SU-DHL-6 (cell line): ENCODE data around the gene LTO1.

ENCODE experiments used
- H2AFZ ChIP-seq: fragments of 200-600 bp; sonication (generic); 2 replicates; pipeline ENCODE4 v1.6.1; 2014; ENCODE audit warnings: low read depth, mild to moderate bottlenecking, moderate library complexity, mixed read lengths, antibody characterized with exemption, low read length; ENCODE audit not compliant: severe bottlenecking
- H3F3A ChIP-seq: fragments of 200-600 bp; shearing (Covaris generic); 2 replicates; pipeline ENCODE4 v1.6.0; 2016; ENCODE audit warnings: antibody characterized with exemption, mild to moderate bottlenecking; ENCODE audit not compliant: insufficient read depth
- H3K27ac ChIP-seq: fragments of 200-600 bp; sonication (generic); 2 replicates; pipeline ENCODE4 v1.5.1; 2016; ENCODE audit warnings: low read depth, mild to moderate bottlenecking, low read length, moderate library complexity, mixed read lengths
- H3K27me3 ChIP-seq: fragments of 200-600 bp; sonication (generic), shearing (Covaris generic); 2 replicates; pipeline ENCODE4 v1.6.0; 2014; ENCODE audit warnings: mild to moderate bottlenecking, low read length
- H3K36me3 ChIP-seq: fragments of 200-600 bp; sonication (generic); 2 replicates; pipeline ENCODE4 v1.6.1; 2014; ENCODE audit warnings: mild to moderate bottlenecking, low read length, mixed read lengths
- H3K4me2 ChIP-seq: fragments of 300-600, 200-600 bp; shearing (Covaris generic), sonication (generic); 2 replicates; pipeline ENCODE4 v1.6.0; 2014; ENCODE audit warnings: low read length, low read depth, mild to moderate bottlenecking; ENCODE audit not compliant: poor library complexity, severe bottlenecking
- H3K4me3 ChIP-seq: fragments of 200-600 bp; sonication (generic); 2 replicates; pipeline ENCODE4 v1.5.1; 2014; ENCODE audit warnings: antibody characterized with exemption, low read length, mild to moderate bottlenecking, mixed read lengths; ENCODE audit not compliant: insufficient read depth, poor library complexity, severe bottlenecking
- H3K79me2 ChIP-seq: fragments of 200-600 bp; sonication (generic); 2 replicates; pipeline ENCODE4 v1.6.1; 2014; ENCODE audit warnings: mild to moderate bottlenecking, low read length, moderate library complexity; ENCODE audit not compliant: insufficient read depth
- H3K9ac ChIP-seq: fragments of 200-600 bp; sonication (generic); 2 replicates; pipeline ENCODE4 v1.7.0; 2014; ENCODE audit warnings: mild to moderate bottlenecking, low read length
- H3K9me2 ChIP-seq: fragments of 200-600 bp; sonication (generic); replicated peaks from 2 replicates; pipeline ENCODE4 v1.6.1; 2014; ENCODE audit warnings: low read length; ENCODE audit not compliant: insufficient read depth
- H3K9me3 ChIP-seq: fragments of 200-600 bp; sonication (generic); 2 replicates; pipeline ENCODE4 v1.6.1; 2014; ENCODE audit warnings: low read length, mixed read lengths; ENCODE audit not compliant: insufficient read depth
- H4K20me1 ChIP-seq: fragments of 200-600 bp; sonication (generic); 2 replicates; pipeline ENCODE4 v1.6.1; 2014; ENCODE audit warnings: low read depth, mild to moderate bottlenecking, antibody characterized with exemption, low read length, moderate library complexity, mixed read lengths
- CTCF ChIP-seq: fragments of 200-600 bp; sonication (generic); IDR thresholded peaks from one replicate; pipeline ENCODE4 v1.5.1; 2017; ENCODE audit warnings: antibody characterized with exemption, mild to moderate bottlenecking, low read length, moderate library complexity; ENCODE audit not compliant: insufficient read depth, poor library complexity, severe bottlenecking
- EZH2phosphoT487 ChIP-seq: fragments of 200-600 bp; sonication (generic), shearing (Covaris generic); conservative IDR thresholded peaks from 2 replicates; pipeline ENCODE4 v1.6.1; 2018; ENCODE audit warnings: mild to moderate bottlenecking, antibody characterized with exemption, low read length, moderate library complexity, mixed read lengths

LTO1 gene

DNA sequence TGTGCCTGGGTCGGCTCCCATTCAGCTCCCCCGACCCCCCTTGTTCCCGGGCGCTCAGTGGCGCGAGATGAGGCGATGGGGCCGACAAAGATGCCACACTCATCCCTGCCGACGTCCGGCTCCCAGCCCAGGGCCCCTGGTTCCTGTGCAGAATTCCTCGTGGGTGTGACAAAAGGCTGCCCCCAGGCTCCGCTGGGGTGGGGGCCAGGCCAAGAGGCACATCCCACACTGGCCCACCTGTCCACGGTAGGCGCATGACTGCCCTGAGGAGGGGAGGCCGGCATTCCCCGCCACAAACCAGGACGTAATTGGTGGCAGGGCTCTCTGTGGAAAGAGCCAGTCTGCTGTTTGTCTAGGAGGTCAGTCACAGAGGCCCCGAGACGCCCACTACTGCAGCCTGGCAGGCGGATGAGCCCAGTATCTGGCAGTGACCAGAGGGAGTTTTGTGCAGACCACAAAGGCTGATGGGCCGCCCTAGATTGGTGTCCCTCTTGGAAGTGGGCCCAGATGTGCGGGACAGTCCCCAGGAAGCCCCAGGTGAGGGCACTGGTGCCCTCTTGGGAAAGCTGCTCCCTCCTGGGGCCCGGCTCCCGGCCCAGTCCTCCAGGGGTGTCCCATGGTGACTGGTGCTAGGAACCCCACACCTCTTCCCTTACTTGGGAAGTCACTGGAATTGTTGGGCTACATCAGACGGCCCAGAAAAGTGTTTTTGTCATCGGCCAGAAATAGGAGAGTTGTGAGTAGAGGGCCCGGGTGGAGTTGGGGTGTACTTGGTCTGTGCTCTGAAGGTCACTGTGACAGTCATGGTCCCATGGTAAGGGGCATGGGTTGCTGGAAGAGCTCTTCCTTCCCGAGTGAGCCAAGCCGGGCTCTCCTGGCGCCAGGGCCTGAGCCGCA, 28.4 kb downstream of the LTO1 start:
- H3K4me3 ChIP-seq: no peak overlapping the region
- H3K4me2 ChIP-seq: no peak overlapping the region
- H3K9me2 ChIP-seq: no peaks in the 10 kb centered on the region
- no peaks in the 10 kb centered on the region for H3K36me3 ChIP-seq
- no peak overlapping the region for H3K9ac ChIP-seq
- no peaks in the 10 kb centered on the region for H3K27me3 ChIP-seq
- no peaks in the 10 kb centered on the region for H3F3A ChIP-seq
- no peaks in the 10 kb centered on the region for H4K20me1 ChIP-seq
- no peak overlapping the region for H3K27ac ChIP-seq
- H3K9me3 ChIP-seq: no peaks in the 10 kb centered on the region
- no peak overlapping the region for H2AFZ ChIP-seq
- TF ChIP-seq CTCF (no peak), EZH2phosphoT487 (no peak)
- H3K79me2 ChIP-seq: no peaks in the 10 kb centered on the region

- Histone ChIP-seq H3K36me3 (no peaks in the 10 kb centered on the region), H3K27me3 (no peaks in the 10 kb centered on the region), H3K9me3 (no peaks in the 10 kb centered on the region), H3K27ac (no peak overlapping the region), H3F3A (no peaks in the 10 kb centered on the region), H2AFZ (no peak overlapping the region), H3K9me2 (no peaks in the 10 kb centered on the region), H3K4me3 (no peak overlapping the region), H3K79me2 (no peaks in the 10 kb centered on the region), H4K20me1 (no peaks in the 10 kb centered on the region), H3K9ac (no peak overlapping the region), H3K4me2 (no peak overlapping the region)
- TF ChIP-seq EZH2phosphoT487 (no peak), CTCF (no peak)
Measured at GRCh38 chr11:69645801-69646492, 29.2 kb downstream of the LTO1 start.

DNA sequence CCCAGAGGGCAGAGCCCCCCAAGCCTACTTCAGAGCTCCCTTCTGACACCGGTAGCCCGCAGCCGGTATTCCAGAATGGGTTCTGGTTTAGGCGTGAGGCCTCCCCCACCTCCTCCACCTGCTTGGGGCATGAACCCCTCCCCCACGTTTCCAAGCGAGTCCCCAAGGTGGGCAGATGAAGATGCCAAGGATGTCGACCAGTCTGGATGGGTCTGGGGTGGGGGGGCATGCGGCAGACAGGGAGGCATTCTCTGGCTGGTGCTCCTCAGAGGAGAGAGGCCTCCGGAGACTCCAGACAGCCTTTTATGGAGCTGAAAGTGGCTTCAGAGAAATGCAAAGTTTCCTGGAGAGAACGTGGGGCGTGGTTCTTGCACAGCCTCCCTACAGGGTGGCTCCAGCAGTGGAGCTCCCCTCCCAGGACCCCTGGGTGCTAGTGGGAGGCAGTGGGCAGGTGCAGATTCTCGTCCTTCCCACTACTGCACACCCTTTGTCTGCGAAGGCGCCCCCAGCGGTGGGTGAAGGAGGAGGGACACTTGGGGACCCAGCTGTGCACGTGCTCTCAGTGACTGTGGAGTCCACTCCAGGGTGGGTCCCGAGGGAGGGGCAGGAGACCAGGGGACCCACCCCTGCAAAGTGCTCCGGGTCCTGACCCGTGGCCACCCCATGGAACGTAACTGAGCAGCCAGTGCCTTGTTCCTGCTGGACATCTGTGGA, 30.0 kb downstream of the LTO1 start:
- H3K36me3 ChIP-seq: no peaks in the 10 kb centered on the region
- no peaks in the 10 kb centered on the region for H4K20me1 ChIP-seq
- H3K9me2 ChIP-seq: no peaks in the 10 kb centered on the region
- no peaks in the 10 kb centered on the region for H3K9me3 ChIP-seq
- H2AFZ ChIP-seq: no peak overlapping the region
- peak; percentile 23 for TF ChIP-seq CTCF
- no peak for TF ChIP-seq EZH2phosphoT487
- no peaks in the 10 kb centered on the region for H3K27me3 ChIP-seq
- no peaks in the 10 kb centered on the region for H3F3A ChIP-seq
- H3K27ac ChIP-seq: no peak overlapping the region
- no peak overlapping the region for H3K4me3 ChIP-seq
- no peak overlapping the region for H3K9ac ChIP-seq
- no peaks in the 10 kb centered on the region for H3K79me2 ChIP-seq
- H3K4me2 ChIP-seq: no peak overlapping the region
